Effector memory CD4-positive, alpha-beta T cell (primary cell): ENCODE results near the gene KLK2.

Experiments used
- DNase-seq, 3 donors: peaks; one replicate each; pipeline ENCODE4 v3.0.0-alpha.2; 2020
- H3K27ac ChIP-seq: 2 replicates; pipeline ENCODE4 v1.7.0; 2013; ENCODE audit warnings: mild to moderate bottlenecking, low read length, moderate library complexity; ENCODE audit not compliant: insufficient read depth, poor library complexity, severe bottlenecking
- H3K27me3 ChIP-seq: replicated peaks from 2 replicates; pipeline ENCODE4 v1.7.0; 2013; ENCODE audit warnings: mild to moderate bottlenecking, low read length; ENCODE audit not compliant: insufficient read depth, control insufficient read depth, poor library complexity, severe bottlenecking
- H3K36me3 ChIP-seq: 2 replicates; pipeline ENCODE4 v1.7.0; 2013; ENCODE audit warnings: mild to moderate bottlenecking, low read length, moderate library complexity; ENCODE audit not compliant: control insufficient read depth, insufficient read depth
- H3K4me1 ChIP-seq: 2 replicates; pipeline ENCODE4 v1.7.0; 2013; ENCODE audit warnings: low read length, mild to moderate bottlenecking; ENCODE audit not compliant: control insufficient read depth, insufficient read depth, poor library complexity, severe bottlenecking
- H3K4me3 ChIP-seq: 2 replicates; pipeline ENCODE4 v1.7.0; 2013; ENCODE audit warnings: low read length, low read depth, mild to moderate bottlenecking; ENCODE audit not compliant: insufficient read depth, poor library complexity, severe bottlenecking
- H3K9me3 ChIP-seq: 2 replicates; pipeline ENCODE4 v1.7.0; 2013; ENCODE audit warnings: mild to moderate bottlenecking, low read length, moderate library complexity; ENCODE audit not compliant: control insufficient read depth

KLK2 gene

DNA sequence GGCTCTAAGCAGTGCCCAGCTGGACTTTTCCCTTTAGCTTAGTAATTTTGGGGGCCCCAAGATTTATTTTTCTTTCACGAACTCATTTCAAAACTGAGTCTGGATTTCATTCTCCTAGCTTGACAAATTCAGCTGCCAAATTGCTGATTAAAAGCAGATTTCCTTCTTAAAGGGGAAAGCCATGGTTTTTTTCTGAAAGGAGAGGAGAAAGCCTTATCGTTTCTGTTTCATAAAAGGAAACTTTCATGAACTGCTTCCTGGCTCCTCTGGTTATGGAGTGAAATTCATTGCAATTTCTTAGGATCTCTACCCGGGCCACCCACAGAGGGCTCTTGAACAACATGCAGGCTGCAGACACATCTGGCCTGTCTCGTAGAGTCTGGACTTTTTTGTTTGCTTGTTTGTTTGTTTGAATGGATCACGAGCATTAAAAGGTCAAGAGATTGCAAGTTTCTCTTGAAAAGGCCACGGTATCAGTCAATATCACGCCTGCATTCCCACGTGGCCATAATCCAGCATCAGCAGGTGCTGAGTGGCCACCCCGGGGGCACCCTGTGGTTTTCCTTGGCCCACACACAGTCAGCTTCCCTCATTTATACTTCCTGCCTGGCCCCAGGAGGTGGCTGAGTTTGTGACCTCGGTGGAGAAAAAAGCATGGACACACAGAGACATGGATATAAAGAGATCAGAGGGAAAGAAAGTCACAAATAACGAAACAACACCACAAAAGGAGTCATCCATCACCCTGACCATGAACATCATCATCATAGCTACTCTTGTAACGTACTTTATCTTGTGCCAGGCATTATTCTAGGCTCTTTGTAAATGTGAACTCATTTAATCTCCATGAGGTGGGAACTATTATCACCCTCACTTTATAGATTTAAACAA lies 48.4 kb downstream of the KLK2 start:
- no peak overlapping the region for H3K27ac ChIP-seq
- H3K27me3 ChIP-seq: no peaks in the 10 kb centered on the region
- H3K4me1 ChIP-seq: no peaks in the 10 kb centered on the region
- no peak overlapping the region for H3K4me3 ChIP-seq
- no peaks in the 10 kb centered on the region for H3K36me3 ChIP-seq
- H3K9me3 ChIP-seq: no peaks in the 10 kb centered on the region
- DNase-seq: no peak

DNA sequence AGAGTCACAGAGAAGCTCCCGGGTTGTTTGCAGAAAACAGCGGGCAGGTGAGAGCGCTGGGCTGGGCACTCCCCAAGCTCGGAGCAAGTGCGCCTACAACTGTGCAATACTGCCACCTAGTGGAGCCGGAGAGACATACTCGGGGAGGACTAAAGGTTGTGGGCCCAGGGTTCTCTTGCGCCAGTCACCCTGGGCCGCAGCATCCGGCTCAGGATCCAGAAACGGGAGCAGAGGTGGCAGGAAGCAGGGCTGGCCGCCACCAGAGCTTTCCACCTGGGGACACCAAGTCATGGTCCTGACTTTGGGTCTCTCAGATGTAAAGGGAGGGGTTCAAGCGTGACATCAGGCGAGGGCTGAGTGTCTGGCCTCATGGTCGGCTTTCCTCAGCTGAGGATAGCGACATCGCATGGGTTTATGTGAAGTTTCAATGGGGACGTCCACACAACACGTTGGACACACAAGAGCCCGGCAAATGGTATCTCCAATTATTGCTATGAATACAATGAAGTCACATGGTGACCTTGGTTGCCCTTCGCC lies 49.1 kb downstream of the KLK2 start:
- Histone ChIP-seq H3K9me3 (no peaks in the 10 kb centered on the region), H3K4me1 (no peaks in the 10 kb centered on the region), H3K27ac (no peak overlapping the region), H3K36me3 (no peaks in the 10 kb centered on the region), H3K27me3 (no peaks in the 10 kb centered on the region), H3K4me3 (no peak overlapping the region)
- peak; percentile 29 to 59 (median 34) for DNase-seq

DNA sequence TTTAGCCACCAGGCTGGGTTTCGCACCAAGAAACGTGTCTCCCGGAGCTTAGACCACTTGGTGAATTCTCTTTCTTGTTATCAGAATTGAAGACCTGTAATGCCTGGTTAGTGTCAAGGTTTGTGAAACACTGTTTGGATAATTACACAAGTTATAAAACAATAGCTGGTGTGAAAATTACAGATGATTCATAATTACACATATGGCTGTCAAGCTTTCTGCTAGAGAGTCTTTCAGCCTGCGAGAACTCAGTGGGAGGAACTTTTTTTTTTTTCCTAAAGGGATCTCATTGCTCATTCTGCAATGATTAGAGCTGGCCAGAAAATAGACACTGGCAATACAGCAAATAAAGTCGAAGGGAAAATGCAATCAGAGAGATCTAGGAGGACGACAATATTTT lies 51.3 kb downstream of the KLK2 start:
- Histone ChIP-seq H3K4me3 (no peak overlapping the region), H3K27ac (no peak overlapping the region), H3K9me3 (no peaks in the 10 kb centered on the region), H3K4me1 (no peaks in the 10 kb centered on the region), H3K27me3 (no peaks in the 10 kb centered on the region), H3K36me3 (no peaks in the 10 kb centered on the region)
- DNase-seq: no peak

DNA sequence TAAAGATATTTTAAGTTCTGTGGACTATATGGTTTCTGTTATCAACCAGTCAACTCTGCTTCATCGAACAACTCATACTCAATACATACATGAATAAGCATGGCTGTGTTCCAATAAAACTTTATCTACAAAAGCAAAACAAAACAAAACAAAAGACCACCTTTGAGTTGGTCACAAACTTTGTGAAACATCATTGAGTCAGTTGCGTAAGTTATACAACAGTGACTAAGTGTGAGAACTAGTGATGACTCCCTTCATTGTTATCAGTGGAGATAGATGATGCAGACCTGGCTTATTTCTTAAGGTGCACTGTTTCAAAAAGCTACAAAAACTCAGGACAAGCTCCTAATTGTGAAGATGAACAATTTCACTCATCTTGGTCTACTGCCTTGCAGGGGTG lies 52.5 kb downstream of the KLK2 start:
- H3K36me3 ChIP-seq: no peaks in the 10 kb centered on the region
- H3K9me3 ChIP-seq: no peaks in the 10 kb centered on the region
- no peak for DNase-seq

DNA sequence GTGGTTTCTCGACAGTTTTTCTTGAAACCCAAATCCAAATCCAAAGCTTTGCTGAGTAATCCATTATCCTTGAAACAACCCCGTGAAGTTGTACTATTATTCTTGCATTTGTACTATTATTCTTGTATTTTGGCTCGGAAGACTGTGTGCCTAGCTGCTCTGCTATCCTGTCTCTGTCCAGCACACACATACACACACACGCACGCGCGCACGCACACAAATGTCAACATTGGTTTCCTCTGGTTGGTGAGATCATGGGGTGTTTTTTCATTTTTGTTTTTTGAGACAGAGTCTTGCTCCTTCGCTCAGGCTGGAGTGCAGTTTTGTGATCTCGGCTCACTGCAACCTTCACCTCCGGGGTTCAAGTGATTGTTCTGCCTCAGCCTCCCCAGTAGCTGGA lies 52.9 kb downstream of the KLK2 start:
- no peaks in the 10 kb centered on the region for H3K9me3 ChIP-seq
- H3K27ac ChIP-seq: no peak overlapping the region
- no peak overlapping the region for H3K4me3 ChIP-seq
- H3K4me1 ChIP-seq: no peaks in the 10 kb centered on the region
- no peaks in the 10 kb centered on the region for H3K27me3 ChIP-seq
- DNase-seq: no peak
- no peaks in the 10 kb centered on the region for H3K36me3 ChIP-seq

More for the DNA sequence above, 52.5 kb downstream of the KLK2 start:
- no peaks in the 10 kb centered on the region for H3K4me1 ChIP-seq
- H3K4me3 ChIP-seq: no peak overlapping the region
- H3K27ac ChIP-seq: no peak overlapping the region
- no peaks in the 10 kb centered on the region for H3K27me3 ChIP-seq

DNA sequence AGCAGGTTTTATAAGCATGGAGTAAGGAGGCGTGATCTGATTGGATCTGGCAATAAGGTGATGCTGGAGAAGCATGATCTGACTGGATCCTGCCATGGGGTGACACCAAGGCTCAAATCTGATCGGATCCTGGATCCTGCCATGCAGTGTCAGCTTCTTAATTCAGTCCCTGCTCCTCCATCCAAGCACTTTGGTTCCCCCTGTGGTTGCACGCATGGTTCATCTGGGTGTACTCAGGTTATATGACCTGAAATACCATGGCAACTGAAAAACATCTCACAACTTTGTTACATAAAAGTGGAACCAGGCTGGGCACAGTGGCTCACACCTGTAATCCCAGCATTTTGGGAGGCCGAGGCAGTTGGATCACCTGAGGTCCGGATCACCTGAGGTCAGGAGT lies 55.6 kb downstream of the KLK2 start:
- Histone ChIP-seq H3K4me3 (no peak overlapping the region), H3K4me1 (no peaks in the 10 kb centered on the region), H3K27me3 (no peaks in the 10 kb centered on the region), H3K36me3 (no peaks in the 10 kb centered on the region), H3K9me3 (no peaks in the 10 kb centered on the region), H3K27ac (no peak overlapping the region)
- no peak for DNase-seq
